Tibial nerve (tissue), 3 donors: ENCODE results near the gene FLII.

Experiments used
- POLR2A ChIP-seq, 2 donors: fragments of 450-650 bp; IDR thresholded peaks; one replicate each; pipeline ENCODE4 v1.6.1; 2017; ENCODE audit warnings: antibody characterized with exemption in 2 of 2, mild to moderate bottlenecking in 2 of 2, moderate library complexity in 2 of 2
- TF ChIP-seq, protein P1 (sequence below), 5 experiments: fragments of 200-600 bp in 3 of 5; fragments of 450-650 bp in 2 of 5; sonication (generic) in 3 of 5; IDR thresholded peaks; one replicate each; pipeline ENCODE4 v1.5.1; 2016 to 2019; ENCODE audit warnings: antibody characterized with exemption in 5 of 5, mild to moderate bottlenecking in 3 of 5, moderate library complexity in 2 of 5

GRCh38 chr17:18213666-18214270 is 44.8 kb downstream of the FLII start:
- no peak for TF ChIP-seq POLR2A (IDR thresholded peaks at IDR 0.05)
- TF ChIP-seq, protein P1, sequence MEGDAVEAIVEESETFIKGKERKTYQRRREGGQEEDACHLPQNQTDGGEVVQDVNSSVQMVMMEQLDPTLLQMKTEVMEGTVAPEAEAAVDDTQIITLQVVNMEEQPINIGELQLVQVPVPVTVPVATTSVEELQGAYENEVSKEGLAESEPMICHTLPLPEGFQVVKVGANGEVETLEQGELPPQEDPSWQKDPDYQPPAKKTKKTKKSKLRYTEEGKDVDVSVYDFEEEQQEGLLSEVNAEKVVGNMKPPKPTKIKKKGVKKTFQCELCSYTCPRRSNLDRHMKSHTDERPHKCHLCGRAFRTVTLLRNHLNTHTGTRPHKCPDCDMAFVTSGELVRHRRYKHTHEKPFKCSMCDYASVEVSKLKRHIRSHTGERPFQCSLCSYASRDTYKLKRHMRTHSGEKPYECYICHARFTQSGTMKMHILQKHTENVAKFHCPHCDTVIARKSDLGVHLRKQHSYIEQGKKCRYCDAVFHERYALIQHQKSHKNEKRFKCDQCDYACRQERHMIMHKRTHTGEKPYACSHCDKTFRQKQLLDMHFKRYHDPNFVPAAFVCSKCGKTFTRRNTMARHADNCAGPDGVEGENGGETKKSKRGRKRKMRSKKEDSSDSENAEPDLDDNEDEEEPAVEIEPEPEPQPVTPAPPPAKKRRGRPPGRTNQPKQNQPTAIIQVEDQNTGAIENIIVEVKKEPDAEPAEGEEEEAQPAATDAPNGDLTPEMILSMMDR (IDR thresholded peaks at IDR 0.05), result no peak
